Astrocyte of the cerebellum (primary cell): Measurements from ENCODE around the gene CNTNAP2.

Experiments used
- DNase-seq: peaks from one replicate; pipeline ENCODE4 v3.0.0-alpha.2; 2011; ENCODE audit warnings: low read depth
- H3K4me3 ChIP-seq: 2 replicates; pipeline ENCODE4 v1.5.1; 2011; ENCODE audit warnings: mild to moderate bottlenecking, low read depth, low read length, moderate library complexity
- CTCF ChIP-seq: IDR thresholded peaks from 2 replicates; pipeline ENCODE4 v1.5.1; 2012; ENCODE audit warnings: low read length, low read depth, moderate library complexity, mild to moderate bottlenecking; ENCODE audit errors: missing control alignments
- in situ Hi-C: cut with HindIII; loops from 2 replicates; pipeline ENCODE4 v1.10.0; 2017; ENCODE audit warnings: low sequenced_read_pairs

Gene CNTNAP2

GRCh38 chr7:148232784-148233183, 2116.2 kb downstream of the CNTNAP2 start:
- in situ Hi-C loops: no loop called here
- DNase-seq: no peak
- TF ChIP-seq CTCF: no peak
- H3K4me3 ChIP-seq: no peak overlapping the region

GRCh38 chr7:148234715-148235114, 2118.1 kb downstream of the CNTNAP2 start:
- no peak for TF ChIP-seq CTCF
- DNase-seq: no peak
- in situ Hi-C loops: no loop called here
- no peak overlapping the region for H3K4me3 ChIP-seq

- no peak for TF ChIP-seq CTCF
- H3K4me3 ChIP-seq: no peak overlapping the region
- in situ Hi-C loops: no loop called here
- DNase-seq: no peak
Observed at GRCh38 chr7:148238761-148239325, 2122.2 kb downstream of the CNTNAP2 start.

- no peak overlapping the region for H3K4me3 ChIP-seq
- DNase-seq: no peak
- in situ Hi-C loops: no loop called here
- TF ChIP-seq CTCF: no peak
Observed at GRCh38 chr7:148241700-148242293, 2125.2 kb downstream of the CNTNAP2 start.

- in situ Hi-C loops: no loop called here
- peak; percentile 81 for TF ChIP-seq CTCF
- DNase-seq: peak; percentile 8
- H3K4me3 ChIP-seq: no peak overlapping the region
Observed at GRCh38 chr7:148242294-148242821, 2125.8 kb downstream of the CNTNAP2 start.

- in situ Hi-C loops: no loop called here
- TF ChIP-seq CTCF: no peak
- DNase-seq: no peak
- no peak overlapping the region for H3K4me3 ChIP-seq
Observed at GRCh38 chr7:148245381-148245780, 2128.8 kb downstream of the CNTNAP2 start.
